Progenitor cell of endocrine pancreas (in vitro differentiated cells): ENCODE measurements around the gene AKAP4. TPM values are rescaled to one million over a fixed set of nuclear protein-coding genes. Genes with fewer than 3 reads are reported as not detected.

Experiments used
- DNase-seq: peaks from one replicate; pipeline ENCODE4 v3.0.0; 2021; ENCODE audit warnings: low spot score; ENCODE audit not compliant: unreplicated experiment
- H3K27ac Mint-ChIP-seq: 2 replicates; pipeline ENCODE4 v1.8.0; 2021; ENCODE audit warnings: mild to moderate bottlenecking, moderate library complexity, mixed read lengths
- H3K27me3 Mint-ChIP-seq: 2 replicates; pipeline ENCODE4 v1.8.0; 2021; ENCODE audit warnings: mixed read lengths
- H3K36me3 Mint-ChIP-seq: 2 replicates; pipeline ENCODE4 v1.8.0; 2022; ENCODE audit warnings: mixed read lengths; ENCODE audit not compliant: insufficient read depth
- H3K4me1 Mint-ChIP-seq: 2 replicates; pipeline ENCODE4 v1.8.0; 2021; ENCODE audit warnings: low read depth, mixed read lengths
- H3K4me3 Mint-ChIP-seq: 2 replicates; pipeline ENCODE4 v1.8.0; 2021; ENCODE audit warnings: low read depth, mild to moderate bottlenecking, moderate library complexity, mixed read lengths
- H3K9me3 Mint-ChIP-seq: 2 replicates; pipeline ENCODE4 v1.8.0; 2021; ENCODE audit warnings: low read depth, mixed read lengths
- CTCF ChIP-seq: fragments of 200-600 bp; sonication (generic); IDR thresholded peaks from one replicate; pipeline ENCODE4 v1.5.0; 2021; ENCODE audit warnings: antibody characterized with exemption, mild to moderate bottlenecking; ENCODE audit not compliant: unreplicated experiment
- total RNA-seq: library from RNA; stranded (reverse); gene quantifications from 2 replicates; pipeline ENCODE4 v1.2.1, GENCODE V29; 2021

Gene AKAP4
- total RNA-seq, 1 donor from 2014 or later = not detected

GRCh38 chrX:50169717-50170116 is 31.1 kb downstream of the AKAP4 start:
- H3K9me3 Mint-ChIP-seq = peaks cover 22% of the 10 kb centered on the region
- H3K36me3 Mint-ChIP-seq = peaks cover 2% of the 10 kb centered on the region
- H3K27ac Mint-ChIP-seq = no peak overlapping the region
- TF ChIP-seq CTCF = no peak
- H3K27me3 Mint-ChIP-seq = no peaks in the 10 kb centered on the region
- no peak for DNase-seq
- H3K4me1 Mint-ChIP-seq = no peaks in the 10 kb centered on the region
- H3K4me3 Mint-ChIP-seq = no peak overlapping the region

GRCh38 chrX:50168241-50168687 is 32.5 kb downstream of the AKAP4 start:
- Mint-ChIP-seq H3K27me3 (no peaks in the 10 kb centered on the region), H3K27ac (no peak overlapping the region), H3K4me1 (no peaks in the 10 kb centered on the region), H3K9me3 (peaks cover 18% of the 10 kb centered on the region), H3K4me3 (no peak overlapping the region), H3K36me3 (no peaks in the 10 kb centered on the region)
- TF ChIP-seq CTCF = no peak
- no peak for DNase-seq

GRCh38 chrX:50167366-50167765 is 33.4 kb downstream of the AKAP4 start:
- peaks cover 17% of the 10 kb centered on the region for H3K9me3 Mint-ChIP-seq
- no peak overlapping the region for H3K4me3 Mint-ChIP-seq
- TF ChIP-seq CTCF = no peak
- no peak for DNase-seq
- H3K27me3 Mint-ChIP-seq = no peaks in the 10 kb centered on the region
- no peaks in the 10 kb centered on the region for H3K36me3 Mint-ChIP-seq
- H3K27ac Mint-ChIP-seq = no peak overlapping the region
- no peaks in the 10 kb centered on the region for H3K4me1 Mint-ChIP-seq

- Mint-ChIP-seq H3K27ac (no peak overlapping the region), H3K36me3 (peaks cover 4% of the 10 kb centered on the region), H3K4me3 (no peak overlapping the region), H3K4me1 (no peaks in the 10 kb centered on the region), H3K9me3 (peaks cover 19% of the 10 kb centered on the region), H3K27me3 (no peaks in the 10 kb centered on the region)
- no peak for DNase-seq
- no peak for TF ChIP-seq CTCF
Measured at GRCh38 chrX:50165727-50166126, 35.1 kb downstream of the AKAP4 start.

GRCh38 chrX:50161127-50161526 is 39.7 kb downstream of the AKAP4 start:
- Mint-ChIP-seq H3K4me1 (peaks cover 3% of the 10 kb centered on the region), H3K27ac (no peak overlapping the region), H3K9me3 (peaks cover 14% of the 10 kb centered on the region), H3K36me3 (peaks cover 4% of the 10 kb centered on the region), H3K4me3 (no peak overlapping the region), H3K27me3 (no peaks in the 10 kb centered on the region)
- TF ChIP-seq CTCF = no peak
- DNase-seq = no peak
